ENCODE measurements around the gene ALOXE3.
"Not testable (repeated sequence)": the region's sequence is repeated elsewhere in the genome, so short reads cannot be mapped to it uniquely, and the experiment has no call there.

Gene ALOXE3

GRCh38 chr17:8063761-8064534 is 54.4 kb downstream of the ALOXE3 start:
- no peak overlapping the region for H3K27ac ChIP-seq (ENCODE audit: low read depth, low read length)
- no peaks in the 10 kb centered on the region for H3K9me3 ChIP-seq (ENCODE audit: control insufficient read depth in 5 of 5, low read length in 5 of 5)
- H3K36me3 ChIP-seq (ENCODE audit: control insufficient read depth in 5 of 5, insufficient read depth in 5 of 5, low read length in 5 of 5): no peaks in the 10 kb centered on the region
- H3K4me1 ChIP-seq (ENCODE audit: control insufficient read depth in 5 of 5, insufficient read depth in 5 of 5, low read length in 5 of 5): peaks cover 0 to 4% (median 0%) of the 10 kb centered on the region in 5 donors
- no peak overlapping the region for H3K4me3 ChIP-seq (ENCODE audit: low read depth in 1 of 5, low read length in 5 of 5)
- H3K9ac ChIP-seq (ENCODE audit: low read length in 5 of 5): no peak overlapping the region
- peaks cover 22 to 38% (median 24%) of the 10 kb centered on the region in 5 donors for H3K27me3 ChIP-seq (ENCODE audit: control insufficient read depth in 5 of 5, insufficient read depth in 4 of 5, low read length in 5 of 5)

GRCh38 chr17:8062807-8063483 is 55.4 kb downstream of the ALOXE3 start:
- H3K9ac ChIP-seq (ENCODE audit: low read length in 5 of 5): no peak overlapping the region
- peaks cover 0 to 4% (median 0%) of the 10 kb centered on the region in 5 donors for H3K4me1 ChIP-seq (ENCODE audit: control insufficient read depth in 5 of 5, insufficient read depth in 5 of 5, low read length in 5 of 5)
- H3K9me3 ChIP-seq (ENCODE audit: control insufficient read depth in 5 of 5, low read length in 5 of 5): no peaks in the 10 kb centered on the region
- H3K27me3 ChIP-seq (ENCODE audit: control insufficient read depth in 5 of 5, insufficient read depth in 4 of 5, low read length in 5 of 5): peaks cover 23 to 38% (median 25%) of the 10 kb centered on the region in 5 donors
- H3K27ac ChIP-seq (ENCODE audit: low read depth, low read length): no peak overlapping the region
- no peak overlapping the region for H3K4me3 ChIP-seq (ENCODE audit: low read depth in 1 of 5, low read length in 5 of 5)
- no peaks in the 10 kb centered on the region for H3K36me3 ChIP-seq (ENCODE audit: control insufficient read depth in 5 of 5, insufficient read depth in 5 of 5, low read length in 5 of 5)

- no peak overlapping the region for H3K27ac ChIP-seq (ENCODE audit: low read depth, low read length)
- H3K9me3 ChIP-seq (ENCODE audit: control insufficient read depth in 5 of 5, low read length in 5 of 5): no peaks in the 10 kb centered on the region
- H3K4me1 ChIP-seq (ENCODE audit: control insufficient read depth in 5 of 5, insufficient read depth in 5 of 5, low read length in 5 of 5): peaks cover 0 to 5% (median 0%) of the 10 kb centered on the region in 5 donors
- no peak overlapping the region for H3K4me3 ChIP-seq (ENCODE audit: low read depth in 1 of 5, low read length in 5 of 5)
- H3K36me3 ChIP-seq (ENCODE audit: control insufficient read depth in 5 of 5, insufficient read depth in 5 of 5, low read length in 5 of 5): no peaks in the 10 kb centered on the region
- no peak overlapping the region for H3K9ac ChIP-seq (ENCODE audit: low read length in 5 of 5)
- peaks cover 23 to 38% (median 25%) of the 10 kb centered on the region in 5 donors for H3K27me3 ChIP-seq (ENCODE audit: control insufficient read depth in 5 of 5, insufficient read depth in 4 of 5, low read length in 5 of 5)
Measured at GRCh38 chr17:8062435-8062806, 55.9 kb downstream of the ALOXE3 start.

GRCh38 chr17:8061851-8062250 is 56.5 kb downstream of the ALOXE3 start:
- H3K36me3 ChIP-seq (ENCODE audit: control insufficient read depth in 5 of 5, insufficient read depth in 5 of 5, low read length in 5 of 5); H3K9me3 ChIP-seq (ENCODE audit: control insufficient read depth in 5 of 5, low read length in 5 of 5); H3K27ac ChIP-seq (ENCODE audit: low read depth, low read length); H3K9ac ChIP-seq (ENCODE audit: low read length in 5 of 5); H3K4me3 ChIP-seq (ENCODE audit: low read depth in 1 of 5, low read length in 5 of 5); H3K4me1 ChIP-seq (ENCODE audit: control insufficient read depth in 5 of 5, insufficient read depth in 5 of 5, low read length in 5 of 5): not testable (repeated sequence)
- peaks cover 23 to 38% (median 25%) of the 10 kb centered on the region in 5 donors for H3K27me3 ChIP-seq (ENCODE audit: control insufficient read depth in 5 of 5, insufficient read depth in 4 of 5, low read length in 5 of 5)

- no peak overlapping the region for H3K4me3 ChIP-seq (ENCODE audit: low read depth in 1 of 5, low read length in 5 of 5)
- no peak overlapping the region for H3K9ac ChIP-seq (ENCODE audit: low read length in 5 of 5)
- H3K9me3 ChIP-seq (ENCODE audit: control insufficient read depth in 5 of 5, low read length in 5 of 5): no peaks in the 10 kb centered on the region
- H3K4me1 ChIP-seq (ENCODE audit: control insufficient read depth in 5 of 5, insufficient read depth in 5 of 5, low read length in 5 of 5): peaks cover 2 to 19% (median 15%) of the 10 kb centered on the region in 5 donors
- peaks cover 23 to 38% (median 25%) of the 10 kb centered on the region in 5 donors for H3K27me3 ChIP-seq (ENCODE audit: control insufficient read depth in 5 of 5, insufficient read depth in 4 of 5, low read length in 5 of 5)
- no peak overlapping the region for H3K27ac ChIP-seq (ENCODE audit: low read depth, low read length)
- no peaks in the 10 kb centered on the region for H3K36me3 ChIP-seq (ENCODE audit: control insufficient read depth in 5 of 5, insufficient read depth in 5 of 5, low read length in 5 of 5)
Measured at GRCh38 chr17:8060274-8060673, 58.0 kb downstream of the ALOXE3 start.

- no peaks in the 10 kb centered on the region for H3K9me3 ChIP-seq (ENCODE audit: control insufficient read depth in 5 of 5, low read length in 5 of 5)
- H3K4me1 ChIP-seq (ENCODE audit: control insufficient read depth in 5 of 5, insufficient read depth in 5 of 5, low read length in 5 of 5): peaks cover 2 to 19% (median 15%) of the 10 kb centered on the region in 5 donors
- no peak overlapping the region for H3K9ac ChIP-seq (ENCODE audit: low read length in 5 of 5)
- H3K36me3 ChIP-seq (ENCODE audit: control insufficient read depth in 5 of 5, insufficient read depth in 5 of 5, low read length in 5 of 5): no peaks in the 10 kb centered on the region
- no peak overlapping the region for H3K4me3 ChIP-seq (ENCODE audit: low read depth in 1 of 5, low read length in 5 of 5)
- H3K27ac ChIP-seq (ENCODE audit: low read depth, low read length): no peak overlapping the region
- H3K27me3 ChIP-seq (ENCODE audit: control insufficient read depth in 5 of 5, insufficient read depth in 4 of 5, low read length in 5 of 5): peaks cover 14 to 30% (median 17%) of the 10 kb centered on the region in 5 donors
Measured at GRCh38 chr17:8059131-8059530, 59.2 kb downstream of the ALOXE3 start.

- Histone ChIP-seq H3K4me3 (ENCODE audit: low read depth in 1 of 5, low read length in 5 of 5) (no peak overlapping the region), H3K36me3 (ENCODE audit: control insufficient read depth in 5 of 5, insufficient read depth in 5 of 5, low read length in 5 of 5) (no peaks in the 10 kb centered on the region), H3K9me3 (ENCODE audit: control insufficient read depth in 5 of 5, low read length in 5 of 5) (no peaks in the 10 kb centered on the region), H3K4me1 (ENCODE audit: control insufficient read depth in 5 of 5, insufficient read depth in 5 of 5, low read length in 5 of 5) (peaks cover 2 to 19% (median 13%) of the 10 kb centered on the region in 5 donors), H3K27ac (ENCODE audit: low read depth, low read length) (no peak overlapping the region), H3K27me3 (ENCODE audit: control insufficient read depth in 5 of 5, insufficient read depth in 4 of 5, low read length in 5 of 5) (peaks cover 7 to 20% (median 11%) of the 10 kb centered on the region in 5 donors), H3K9ac (ENCODE audit: low read length in 5 of 5) (no peak overlapping the region)
Measured at GRCh38 chr17:8057691-8058114, 60.6 kb downstream of the ALOXE3 start.

GRCh38 chr17:8056976-8057625 is 61.2 kb downstream of the ALOXE3 start:
- peaks cover 3 to 14% (median 7%) of the 10 kb centered on the region in 5 donors for H3K27me3 ChIP-seq (ENCODE audit: control insufficient read depth in 5 of 5, insufficient read depth in 4 of 5, low read length in 5 of 5)
- no peak overlapping the region for H3K4me3 ChIP-seq (ENCODE audit: low read depth in 1 of 5, low read length in 5 of 5)
- H3K36me3 ChIP-seq (ENCODE audit: control insufficient read depth in 5 of 5, insufficient read depth in 5 of 5, low read length in 5 of 5): no peaks in the 10 kb centered on the region
- no peaks in the 10 kb centered on the region for H3K9me3 ChIP-seq (ENCODE audit: control insufficient read depth in 5 of 5, low read length in 5 of 5)
- H3K4me1 ChIP-seq (ENCODE audit: control insufficient read depth in 5 of 5, insufficient read depth in 5 of 5, low read length in 5 of 5): peaks cover 2 to 19% (median 13%) of the 10 kb centered on the region in 5 donors
- H3K27ac ChIP-seq (ENCODE audit: low read depth, low read length): no peak overlapping the region
- H3K9ac ChIP-seq (ENCODE audit: low read length in 5 of 5): no peak overlapping the region

GRCh38 chr17:8056232-8056975 is 61.9 kb downstream of the ALOXE3 start:
- Histone ChIP-seq H3K4me1 (ENCODE audit: control insufficient read depth in 5 of 5, insufficient read depth in 5 of 5, low read length in 5 of 5) (peaks cover 2 to 19% (median 13%) of the 10 kb centered on the region in 5 donors), H3K9me3 (ENCODE audit: control insufficient read depth in 5 of 5, low read length in 5 of 5) (no peaks in the 10 kb centered on the region), H3K4me3 (ENCODE audit: low read depth in 1 of 5, low read length in 5 of 5) (no peak overlapping the region), H3K27me3 (ENCODE audit: control insufficient read depth in 5 of 5, insufficient read depth in 4 of 5, low read length in 5 of 5) (peaks cover 3 to 13% (median 7%) of the 10 kb centered on the region in 5 donors), H3K36me3 (ENCODE audit: control insufficient read depth in 5 of 5, insufficient read depth in 5 of 5, low read length in 5 of 5) (no peaks in the 10 kb centered on the region), H3K27ac (ENCODE audit: low read depth, low read length) (no peak overlapping the region), H3K9ac (ENCODE audit: low read length in 5 of 5) (peak overlapping the region in 1 of 5 donors; percentile 7)

Measured in subcutaneous abdominal adipose tissue (tissue), 5 donors.